Nephron progenitor cell (in vitro differentiated cells): ENCODE measurements around the gene METTL17.
A peak's percentile ranks its signal among the peaks of the same experiment; 100 is the strongest.

Experiments
- DNase-seq: peaks from one replicate; pipeline ENCODE4 v3.0.0; 2021
- H3K27ac Mint-ChIP-seq: 2 replicates; pipeline ENCODE4 v1.8.0; 2021; ENCODE audit warnings: mild to moderate bottlenecking, moderate library complexity, mixed read lengths
- H3K27me3 Mint-ChIP-seq: 2 replicates; pipeline ENCODE4 v1.8.0; 2021; ENCODE audit warnings: mild to moderate bottlenecking, low read depth, mixed read lengths; ENCODE audit not compliant: poor library complexity
- H3K36me3 Mint-ChIP-seq: 2 replicates; pipeline ENCODE4 v1.8.0; 2021; ENCODE audit warnings: low read depth, mixed read lengths
- H3K4me1 Mint-ChIP-seq: 2 replicates; pipeline ENCODE4 v1.8.0; 2021; ENCODE audit warnings: mixed read lengths
- H3K4me3 Mint-ChIP-seq: 2 replicates; pipeline ENCODE4 v1.8.0; 2021; ENCODE audit warnings: mild to moderate bottlenecking, moderate library complexity, mixed read lengths
- H3K9me3 Mint-ChIP-seq: 2 replicates; pipeline ENCODE4 v1.8.0; 2021; ENCODE audit warnings: mild to moderate bottlenecking, moderate library complexity, mixed read lengths
- CTCF ChIP-seq: fragments of 200-600 bp; sonication (generic); IDR thresholded peaks from 2 replicates; pipeline ENCODE4 v1.5.0; 2021; ENCODE audit warnings: antibody characterized with exemption

METTL17 gene

GRCh38 chr14:21041676-21042433 lies 52.1 kb downstream of the METTL17 start, which contains the start of gene RNASE7:
Gene RNASE7, plus strand, starts transcription at chr14:21042362. Its CDS starts 631 bp downstream, at chr14:21042993.
- peaks cover 67% of the 10 kb centered on the region for H3K4me1 Mint-ChIP-seq
- H3K36me3 Mint-ChIP-seq = no peaks in the 10 kb centered on the region
- no peaks in the 10 kb centered on the region for H3K9me3 Mint-ChIP-seq
- H3K4me3 Mint-ChIP-seq = no peak within 1 kb of the TSS
- no peak for DNase-seq
- peak within 1 kb of the TSS; percentile 36 for H3K27ac Mint-ChIP-seq
- peaks cover 18% of the 10 kb centered on the region for H3K27me3 Mint-ChIP-seq
- TF ChIP-seq CTCF = no peak

- H3K36me3 Mint-ChIP-seq = no peaks in the 10 kb centered on the region
- no peaks in the 10 kb centered on the region for H3K9me3 Mint-ChIP-seq
- H3K4me1 Mint-ChIP-seq = peaks cover 66% of the 10 kb centered on the region
- no peak overlapping the region for H3K4me3 Mint-ChIP-seq
- peaks cover 23% of the 10 kb centered on the region for H3K27me3 Mint-ChIP-seq
- DNase-seq = no peak
- no peak for TF ChIP-seq CTCF
- H3K27ac Mint-ChIP-seq = no peak overlapping the region
These were observed 53.1 kb downstream of the METTL17 start for GRCh38 chr14:21042918-21043317.

GRCh38 chr14:21043387-21043973 lies 53.7 kb downstream of the METTL17 start:
- Mint-ChIP-seq H3K4me1 (peaks cover 61% of the 10 kb centered on the region), H3K9me3 (no peaks in the 10 kb centered on the region), H3K4me3 (peak overlapping the region; percentile 30), H3K27ac (peak overlapping the region; percentile 77), H3K36me3 (no peaks in the 10 kb centered on the region), H3K27me3 (peaks cover 23% of the 10 kb centered on the region)
- DNase-seq = no peak
- no peak for TF ChIP-seq CTCF

- Mint-ChIP-seq H3K27me3 (peaks cover 23% of the 10 kb centered on the region), H3K36me3 (no peaks in the 10 kb centered on the region), H3K4me1 (peaks cover 55% of the 10 kb centered on the region), H3K9me3 (no peaks in the 10 kb centered on the region), H3K27ac (peak overlapping the region; percentile 77), H3K4me3 (peak overlapping the region; percentile 9)
- DNase-seq = no peak
- no peak for TF ChIP-seq CTCF
These were observed 54.3 kb downstream of the METTL17 start for GRCh38 chr14:21043974-21044618.
